Naive thymus-derived CD4-positive, alpha-beta T cell (primary cell): Measurements from ENCODE around the gene ZFYVE9. TPM values are rescaled to one million over a fixed set of nuclear protein-coding genes. Genes with fewer than 3 reads are reported as not detected.
"Not testable (repeated sequence)": the region's sequence is repeated elsewhere in the genome, so short reads cannot be mapped to it uniquely, and the experiment has no call there.

Experiments
- ATAC-seq: fragments of 150-1000 bp; cut with Tn5 transposase; 2 replicates; pipeline ENCODE4 v1.10.0; 2021; ENCODE audit warnings: mild to moderate bottlenecking, moderate library complexity
- CTCF ChIA-PET: fragments of 350-600 bp; sonication (Branson Sonifier 250); formaldehyde crosslinking; loops from one replicate; lab custom pipeline; 2021; ENCODE audit warnings: antibody characterized with exemption; lab: Charles Lee
- POLR2A ChIA-PET: fragments of 350-600 bp; sonication (Branson Sonifier 250); formaldehyde crosslinking; loops from one replicate; lab custom pipeline; 2021; ENCODE audit warnings: antibody characterized with exemption, inconsistent platforms; lab: Charles Lee
- DNase-seq, 9 donors: peaks; one replicate each; pipeline versions ENCODE4 v3.0.0 to v3.0.0-alpha.2; 2020 to 2022; ENCODE audit warnings: mixed read lengths in 1 of 9
- H3K27ac ChIP-seq: one replicate; pipeline ENCODE4 v1.7.0; 2013; ENCODE audit warnings: mild to moderate bottlenecking, low read depth, low read length, moderate library complexity
- H3K27me3 ChIP-seq, 2 donors: one replicate each; pipeline ENCODE4 v1.7.0; 2013; ENCODE audit warnings: low read length in 2 of 2, mild to moderate bottlenecking in 2 of 2, moderate library complexity in 2 of 2; ENCODE audit not compliant: control insufficient read depth in 2 of 2, insufficient read depth in 2 of 2
- H3K36me3 ChIP-seq, 3 experiments: 1 replicate in 2 of 3; 2 replicates in 1 of 3; pipeline ENCODE4 v1.7.0; 2013; ENCODE audit warnings: low read length in 3 of 3, mild to moderate bottlenecking in 3 of 3, moderate library complexity in 1 of 3; ENCODE audit not compliant: insufficient read depth in 3 of 3, control insufficient read depth in 2 of 3
- H3K4me1 ChIP-seq, 2 donors: one replicate each; pipeline ENCODE4 v1.7.0; 2013; ENCODE audit warnings: low read length in 2 of 2, mild to moderate bottlenecking in 2 of 2, moderate library complexity in 1 of 2; ENCODE audit not compliant: control insufficient read depth in 2 of 2, insufficient read depth in 2 of 2
- H3K4me3 ChIP-seq: 2 replicates; pipeline ENCODE4 v1.7.0; 2013; ENCODE audit warnings: mild to moderate bottlenecking, low read length
- H3K9me3 ChIP-seq, 3 experiments: 1 replicate in 2 of 3; 2 replicates in 1 of 3; pipeline ENCODE4 v1.7.0; 2013; ENCODE audit warnings: low read length in 3 of 3; ENCODE audit not compliant: control insufficient read depth in 2 of 3
- H3K27ac Mint-ChIP-seq, 9 donors: one replicate each; pipeline ENCODE4 v1.8.0; 2020 to 2022; ENCODE audit warnings: mixed read lengths in 9 of 9, mild to moderate bottlenecking in 8 of 9, moderate library complexity in 5 of 9, inconsistent platforms in 2 of 9
- H3K27me3 Mint-ChIP-seq, 5 donors: one replicate each; pipeline ENCODE4 v1.8.0; 2021 to 2022; ENCODE audit warnings: mixed read lengths in 5 of 5, mild to moderate bottlenecking in 1 of 5
- H3K36me3 Mint-ChIP-seq, 5 donors: one replicate each; pipeline ENCODE4 v1.8.0; 2020 to 2022; ENCODE audit warnings: mixed read lengths in 5 of 5, mild to moderate bottlenecking in 3 of 5, inconsistent platforms in 1 of 5
- H3K4me1 Mint-ChIP-seq, 7 donors: one replicate each; pipeline ENCODE4 v1.8.0; 2020 to 2022; ENCODE audit warnings: mixed read lengths in 7 of 7, mild to moderate bottlenecking in 3 of 7, inconsistent platforms in 1 of 7
- H3K4me3 Mint-ChIP-seq, 10 donors: one replicate each; pipeline ENCODE4 v1.8.0; 2020 to 2022; ENCODE audit warnings: mild to moderate bottlenecking in 10 of 10, mixed read lengths in 10 of 10, moderate library complexity in 6 of 10, inconsistent platforms in 2 of 10
- H3K9me3 Mint-ChIP-seq, 11 donors: one replicate each; pipeline ENCODE4 v1.8.0; 2020 to 2022; ENCODE audit warnings: mixed read lengths in 11 of 11, mild to moderate bottlenecking in 4 of 11, inconsistent platforms in 1 of 11, moderate library complexity in 1 of 11
- intact Hi-C, 2 donors: fragments of 100-400 bp; cut with micrococcal nuclease; formaldehyde crosslinking; loops; one replicate each; pipeline ENCODE4 v1.15.1; 2023
- polyA plus RNA-seq, 2 donors: library from polyadenylated mRNA; unstranded; fragments of 300-500 nt; fragmentation: Illumina TruSeq; gene quantifications; one replicate each; pipeline ENCODE4 v1.2.3, GENCODE V29; 2021
- total RNA-seq, 6 experiments: library from RNA in 5 of 6; stranded (reverse) in 5 of 6; gene quantifications; 1 replicate in 5 of 6; 2 replicates in 1 of 6; pipeline ENCODE4 v1.2.3 and lab custom pipeline; 2021 to 2026

The ZFYVE9 gene
- total RNA-seq (10 to 100 TPM in 2 of 5 experiments, 1 to 10 TPM in 3; 1.8 to 13.9 (median 7.6) TPM), polyA plus RNA-seq (1 to 10 TPM; 1.8 to 3.0 TPM), total RNA-seq (lab: John Stamatoyannopoulos, UW) (34.2 reads per million, percentile 63 among the genes with 10 or more reads in this experiment)

- peak within 1 kb of the TSS; percentile 65 for H3K4me3 ChIP-seq
- Mint-ChIP-seq H3K9me3 (peaks cover 0 to 2% (median 0%) of the 10 kb centered on the region in 11 donors), H3K4me3 (peak within 1 kb of the TSS; percentile 79 to 96 (median 92)), H3K27ac (peak within 1 kb of the TSS; percentile 64 to 95 (median 86)), H3K36me3 (no peaks in the 10 kb centered on the region), H3K4me1 (peaks cover 26 to 48% (median 43%) of the 10 kb centered on the region in 7 donors), H3K27me3 (peaks cover 0 to 44% (median 0%) of the 10 kb centered on the region in 5 donors)
- ChIA-PET POLR2A (interaction anchor here (1.1 kb wide), 1 partner anchor 492 kb away, joined by 4 read pairs; the partner anchor contains the start of gene SHISAL2A), CTCF (no interaction called here)
- H3K9me3 ChIP-seq: no peaks in the 10 kb centered on the region
- intact Hi-C loops: loop anchor here (1.0 to 10.0 kb wide), 13 partner anchors 14 to 545 kb away; partner anchors contain the start of genes CC2D1B (in 2 of the 2), BTF3L4 (in 1 of the 2), KTI12 (in 1 of the 2) and ORC1 (in 1 of the 2)
- ATAC-seq: peak; percentile 93
- H3K27ac ChIP-seq: peak within 1 kb of the TSS; percentile 72
- H3K27me3 ChIP-seq: no peaks in the 10 kb centered on the region
- peaks cover 11 to 24% of the 10 kb centered on the region in 2 donors for H3K4me1 ChIP-seq
- DNase-seq: peak; percentile 52 to 80 (median 73)
- no peaks in the 10 kb centered on the region for H3K36me3 ChIP-seq
Measured at GRCh38 chr1:52141513-52142219, at the start of gene ZFYVE9. Gene ZFYVE9 (plus strand): TSS chr1:52142089. CDS start chr1:52233207, 91,118 bp downstream.

GRCh38 chr1:52094300-52094699, 47.6 kb upstream of the ZFYVE9 start:
- H3K4me3 Mint-ChIP-seq, POLR2A ChIA-PET, H3K27ac Mint-ChIP-seq, ATAC-seq, CTCF ChIA-PET, intact Hi-C loops, H3K27me3 ChIP-seq, H3K4me3 ChIP-seq, H3K9me3 ChIP-seq, H3K27me3 Mint-ChIP-seq, H3K9me3 Mint-ChIP-seq, H3K4me1 Mint-ChIP-seq, H3K27ac ChIP-seq, H3K4me1 ChIP-seq, DNase-seq: not testable (repeated sequence)
- H3K36me3 Mint-ChIP-seq: peaks cover 3 to 18% (median 16%) of the 10 kb centered on the region in 5 donors
- H3K36me3 ChIP-seq: peaks cover 0 to 14% (median 0%) of the 10 kb centered on the region in 3 experiments

GRCh38 chr1:52096216-52096615, 45.7 kb upstream of the ZFYVE9 start:
- DNase-seq (no peak), ATAC-seq (no peak)
- intact Hi-C loops: no loop called here
- CTCF ChIA-PET: no interaction called here
- H3K36me3 Mint-ChIP-seq: peaks cover 0 to 8% (median 4%) of the 10 kb centered on the region in 5 donors
- peaks cover 0 to 2% (median 0%) of the 10 kb centered on the region in 11 donors for H3K9me3 Mint-ChIP-seq
- H3K4me3 Mint-ChIP-seq: no peak overlapping the region
- H3K4me1 ChIP-seq: no peaks in the 10 kb centered on the region
- POLR2A ChIA-PET: interaction anchor here (0.6 kb wide), 1 partner anchor 137 kb away, joined by 8 read pairs; no protein-coding TSS in a partner anchor
- no peaks in the 10 kb centered on the region for H3K9me3 ChIP-seq
- peaks cover 0 to 1% (median 0%) of the 10 kb centered on the region in 7 donors for H3K4me1 Mint-ChIP-seq
- H3K36me3 ChIP-seq: peaks cover 0 to under 1% (median 0%) of the 10 kb centered on the region in 3 experiments
- no peaks in the 10 kb centered on the region for H3K27me3 ChIP-seq
- no peak overlapping the region for H3K4me3 ChIP-seq
- no peak overlapping the region for H3K27ac ChIP-seq
- no peak overlapping the region for H3K27ac Mint-ChIP-seq
- H3K27me3 Mint-ChIP-seq: no peaks in the 10 kb centered on the region

- Histone ChIP-seq H3K27me3 (no peaks in the 10 kb centered on the region), H3K4me1 (no peaks in the 10 kb centered on the region), H3K36me3 (no peaks in the 10 kb centered on the region), H3K27ac (no peak overlapping the region), H3K4me3 (no peak overlapping the region), H3K9me3 (no peaks in the 10 kb centered on the region)
- ChIA-PET CTCF (no interaction called here), POLR2A (no interaction called here)
- H3K4me1 Mint-ChIP-seq: peaks cover 0 to 7% (median 0%) of the 10 kb centered on the region in 7 donors
- intact Hi-C loops: no loop called here
- peaks cover 0 to 2% (median 0%) of the 10 kb centered on the region in 11 donors for H3K9me3 Mint-ChIP-seq
- no peak for ATAC-seq
- no peak overlapping the region for H3K27ac Mint-ChIP-seq
- no peak for DNase-seq
- no peak overlapping the region for H3K4me3 Mint-ChIP-seq
- peaks cover 0 to 8% (median 0%) of the 10 kb centered on the region in 5 donors for H3K36me3 Mint-ChIP-seq
- no peaks in the 10 kb centered on the region for H3K27me3 Mint-ChIP-seq
Measured at GRCh38 chr1:52098139-52098871, 43.6 kb upstream of the ZFYVE9 start.

GRCh38 chr1:52102336-52103013, 39.4 kb upstream of the ZFYVE9 start:
- no peak overlapping the region for H3K27ac ChIP-seq
- peaks cover 0 to 7% (median 0%) of the 10 kb centered on the region in 7 donors for H3K4me1 Mint-ChIP-seq
- no peaks in the 10 kb centered on the region for H3K9me3 ChIP-seq
- H3K36me3 Mint-ChIP-seq: peaks cover 0 to 8% (median 0%) of the 10 kb centered on the region in 5 donors
- POLR2A ChIA-PET: no interaction called here
- DNase-seq (no peak), ATAC-seq (no peak)
- H3K4me1 ChIP-seq: no peaks in the 10 kb centered on the region
- H3K4me3 Mint-ChIP-seq: peak overlapping the region in 1 of 10 donors; percentile 2
- no peak overlapping the region for H3K27ac Mint-ChIP-seq
- H3K27me3 Mint-ChIP-seq: no peaks in the 10 kb centered on the region
- no peak overlapping the region for H3K4me3 ChIP-seq
- intact Hi-C loops: no loop called here
- no peaks in the 10 kb centered on the region for H3K27me3 ChIP-seq
- no peaks in the 10 kb centered on the region for H3K36me3 ChIP-seq
- CTCF ChIA-PET: no interaction called here
- no peaks in the 10 kb centered on the region for H3K9me3 Mint-ChIP-seq

GRCh38 chr1:52111492-52111891, 30.4 kb upstream of the ZFYVE9 start:
- Histone ChIP-seq H3K4me1 (no peaks in the 10 kb centered on the region), H3K4me3 (no peak overlapping the region), H3K36me3 (no peaks in the 10 kb centered on the region), H3K9me3 (no peaks in the 10 kb centered on the region), H3K27me3 (no peaks in the 10 kb centered on the region), H3K27ac (no peak overlapping the region)
- no peak for DNase-seq
- no peak overlapping the region for H3K27ac Mint-ChIP-seq
- ChIA-PET POLR2A (no interaction called here), CTCF (no interaction called here)
- no peaks in the 10 kb centered on the region for H3K4me1 Mint-ChIP-seq
- no peaks in the 10 kb centered on the region for H3K36me3 Mint-ChIP-seq
- no peak for ATAC-seq
- intact Hi-C loops: no loop called here
- no peak overlapping the region for H3K4me3 Mint-ChIP-seq
- no peaks in the 10 kb centered on the region for H3K9me3 Mint-ChIP-seq
- H3K27me3 Mint-ChIP-seq: peaks cover 0 to 7% (median 0%) of the 10 kb centered on the region in 5 donors
